ENCODE results near the gene CCDC40. TPM values are rescaled to one million over a fixed set of nuclear protein-coding genes. Genes with fewer than 3 reads are reported as not detected.

The CCDC40 gene
- total and polyA plus RNA-seq, 2 experiments from 2014 or later, result 2.4 to 3.0 TPM

DNA sequence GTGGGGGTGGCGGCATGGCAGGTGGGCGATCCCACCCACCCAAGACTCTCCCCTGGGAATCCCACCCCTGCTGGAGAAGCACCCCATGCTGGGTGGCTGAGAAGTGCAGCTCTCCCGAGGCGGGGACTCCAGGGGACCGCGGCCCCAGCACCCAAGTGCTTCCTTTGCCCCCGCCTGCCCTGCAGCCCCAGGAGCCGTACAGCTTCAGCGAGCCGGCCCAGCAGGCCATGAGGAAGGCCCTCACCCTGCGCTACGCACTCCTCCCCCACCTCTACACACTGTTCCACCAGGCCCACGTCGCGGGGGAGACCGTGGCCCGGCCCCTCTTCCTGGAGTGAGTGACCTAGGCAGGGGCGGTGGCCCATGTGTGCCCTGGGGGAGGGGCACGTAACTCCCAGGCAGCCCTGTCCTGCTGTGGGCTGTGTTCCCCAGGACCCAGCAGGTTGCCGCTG, 76.6 kb downstream of the CCDC40 start:
- Histone ChIP-seq H3F3A (ENCODE audit: insufficient read depth) (no peaks in the 10 kb centered on the region), H3K9ac (no peak overlapping the region), H3K79me2 (ENCODE audit: insufficient read depth) (no peaks in the 10 kb centered on the region), H3K9me2 (ENCODE audit: insufficient read depth) (no peaks in the 10 kb centered on the region), H3K4me1 (ENCODE audit: insufficient read depth) (no peaks in the 10 kb centered on the region), H3K27ac (no peak overlapping the region), H2AFZ (no peak overlapping the region), H3K9me3 (ENCODE audit: low read depth) (no peaks in the 10 kb centered on the region), H3K4me2 (ENCODE audit: unreplicated experiment) (no peak overlapping the region), H3K27me3 (replicated peaks; ENCODE audit: insufficient read depth) (no peaks in the 10 kb centered on the region), H3K36me3 (ENCODE audit: low read depth) (no peaks in the 10 kb centered on the region), H4K20me1 (ENCODE audit: insufficient read depth) (no peaks in the 10 kb centered on the region), H3K4me3 (no peak overlapping the region)
- TF ChIP-seq EZH2 (IDR thresholded peaks at IDR 0.05; ENCODE audit: insufficient read depth, poor library complexity, severe bottlenecking) (no peak), EZH2phosphoT487 (IDR thresholded peaks at IDR 0.05; ENCODE audit: insufficient read depth, low read depth) (no peak)
- WGBS, 2 experiments (ENCODE audit: low coverage in 1 of 2, low lambda C conversion rate in 2 of 2, missing lambda C conversion rate in 2 of 2), result 90 to 95% methylated on average over 16 to 20 of the region's 20 CpGs
- DNase-seq, result no peak
- in situ Hi-C loops (cut with MboI), result no loop called here

DNA sequence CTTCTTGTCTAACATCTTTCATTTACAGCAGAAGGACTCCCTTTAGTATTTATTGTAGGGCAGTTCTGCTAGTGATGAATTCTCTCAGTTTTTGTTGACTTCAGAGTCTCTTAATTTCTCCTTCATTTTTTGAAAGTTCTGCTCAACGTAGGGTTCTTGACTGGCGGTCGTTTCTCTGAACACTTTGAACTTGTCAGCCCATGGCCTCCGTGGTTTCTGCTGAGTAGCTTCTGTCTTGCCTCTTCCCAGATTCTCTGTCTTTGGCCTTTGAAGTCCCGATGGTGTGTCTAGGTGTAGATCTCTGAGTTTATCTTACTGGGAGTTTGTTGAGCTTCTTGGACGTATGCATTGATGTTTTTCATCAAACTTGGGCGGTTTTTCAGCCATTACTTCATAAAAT, 78.3 kb downstream of the CCDC40 start:
- no peaks in the 10 kb centered on the region for H4K20me1 ChIP-seq (ENCODE audit: insufficient read depth)
- no peaks in the 10 kb centered on the region for H3K9me3 ChIP-seq (ENCODE audit: low read depth)
- no peaks in the 10 kb centered on the region for H3K27me3 ChIP-seq (replicated peaks; ENCODE audit: insufficient read depth)
- H3K4me3 ChIP-seq, result no peak overlapping the region
- H3K36me3 ChIP-seq (ENCODE audit: low read depth), result no peaks in the 10 kb centered on the region
- TF ChIP-seq EZH2phosphoT487 (IDR thresholded peaks at IDR 0.05; ENCODE audit: insufficient read depth, low read depth), result no peak
- no peak for TF ChIP-seq EZH2 (IDR thresholded peaks at IDR 0.05; ENCODE audit: insufficient read depth, poor library complexity, severe bottlenecking)
- no peak overlapping the region for H3K9ac ChIP-seq
- no peak for DNase-seq
- H3K27ac ChIP-seq, result no peak overlapping the region
- H3K4me1 ChIP-seq (ENCODE audit: insufficient read depth), result no peaks in the 10 kb centered on the region
- no peaks in the 10 kb centered on the region for H3F3A ChIP-seq (ENCODE audit: insufficient read depth)
- H2AFZ ChIP-seq, result no peak overlapping the region
- no peak overlapping the region for H3K4me2 ChIP-seq (ENCODE audit: unreplicated experiment)
- no peaks in the 10 kb centered on the region for H3K9me2 ChIP-seq (ENCODE audit: insufficient read depth)
- in situ Hi-C loops (cut with MboI), result no loop called here
- H3K79me2 ChIP-seq (ENCODE audit: insufficient read depth), result no peaks in the 10 kb centered on the region
- 81 to 84% methylated on average over 7 of the region's 7 CpGs for WGBS, 2 experiments (ENCODE audit: low coverage in 1 of 2, low lambda C conversion rate in 2 of 2, missing lambda C conversion rate in 2 of 2)

DNA sequence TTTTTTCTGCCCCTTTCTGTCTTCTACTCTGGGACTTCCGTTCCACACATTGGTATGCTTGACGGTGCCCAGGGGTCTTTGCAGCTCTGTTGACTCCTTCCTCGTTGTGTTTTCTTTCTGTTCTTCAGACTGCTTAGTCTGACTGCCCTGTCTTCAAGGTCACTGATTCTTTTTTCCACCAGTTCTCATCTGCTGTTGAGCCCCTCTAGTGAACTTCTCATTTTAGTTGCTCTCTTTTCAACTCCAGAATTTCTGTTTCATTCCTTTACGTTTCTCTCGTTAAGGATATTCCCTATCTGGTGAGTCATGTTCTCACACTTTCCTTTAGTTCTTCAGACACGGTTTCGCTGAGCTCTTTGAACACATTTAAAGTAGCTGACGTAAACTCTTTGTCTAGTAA, 78.7 kb downstream of the CCDC40 start:
- no peaks in the 10 kb centered on the region for H3K27me3 ChIP-seq (replicated peaks; ENCODE audit: insufficient read depth)

DNA sequence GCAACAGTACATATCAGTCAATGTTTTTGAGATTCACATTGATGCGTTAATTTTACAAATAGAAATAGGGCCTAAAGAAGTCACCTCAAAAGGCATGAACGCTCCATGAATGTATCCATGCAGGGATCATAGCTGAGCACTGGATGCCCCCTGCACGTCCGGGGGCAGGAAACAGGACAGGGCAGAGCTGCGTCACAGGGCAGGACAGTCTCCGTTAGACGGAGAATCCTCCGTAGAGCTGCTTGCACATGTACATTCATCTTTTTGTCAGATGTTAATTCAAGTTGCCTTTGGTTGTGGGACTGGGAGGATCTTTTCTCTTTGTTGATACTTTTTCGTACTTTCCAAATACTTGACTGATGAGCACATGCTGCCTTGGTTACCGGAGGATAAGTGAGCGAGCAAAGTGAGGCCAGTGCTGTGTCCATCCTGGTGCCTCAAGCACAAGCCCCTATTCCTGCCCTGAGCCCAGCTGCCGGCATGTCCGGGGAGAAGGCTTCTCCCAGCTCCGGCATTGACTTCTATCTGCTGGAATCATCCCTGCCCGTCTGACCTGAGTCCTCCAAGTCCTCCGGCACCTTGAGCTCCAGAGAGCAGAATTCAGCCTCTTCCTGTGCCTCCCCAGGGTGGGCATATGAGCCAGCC, 80.0 kb downstream of the CCDC40 start:
- WGBS, 2 experiments (ENCODE audit: low coverage in 1 of 2, low lambda C conversion rate in 2 of 2, missing lambda C conversion rate in 2 of 2), result 86 to 87% methylated on average over 16 of the region's 16 CpGs
- H3K4me1 ChIP-seq (ENCODE audit: insufficient read depth), result no peaks in the 10 kb centered on the region
- H3K27me3 ChIP-seq (replicated peaks; ENCODE audit: insufficient read depth), result no peaks in the 10 kb centered on the region
- no peak overlapping the region for H3K27ac ChIP-seq
- no peaks in the 10 kb centered on the region for H3K36me3 ChIP-seq (ENCODE audit: low read depth)
- no peaks in the 10 kb centered on the region for H4K20me1 ChIP-seq (ENCODE audit: insufficient read depth)
- H3K4me2 ChIP-seq (ENCODE audit: unreplicated experiment), result no peak overlapping the region
- H2AFZ ChIP-seq, result no peak overlapping the region
- H3K9me2 ChIP-seq (ENCODE audit: insufficient read depth), result no peaks in the 10 kb centered on the region
- no peaks in the 10 kb centered on the region for H3K9me3 ChIP-seq (ENCODE audit: low read depth)
- H3K9ac ChIP-seq, result no peak overlapping the region
- TF ChIP-seq EZH2phosphoT487 (IDR thresholded peaks at IDR 0.05; ENCODE audit: insufficient read depth, low read depth) (no peak), EZH2 (IDR thresholded peaks at IDR 0.05; ENCODE audit: insufficient read depth, poor library complexity, severe bottlenecking) (no peak)
- no peaks in the 10 kb centered on the region for H3F3A ChIP-seq (ENCODE audit: insufficient read depth)
- in situ Hi-C loops (cut with MboI), result no loop called here
- DNase-seq, result no peak
- no peak overlapping the region for H3K4me3 ChIP-seq
- H3K79me2 ChIP-seq (ENCODE audit: insufficient read depth), result no peaks in the 10 kb centered on the region

More for the DNA sequence above, 78.7 kb downstream of the CCDC40 start:
- H3K79me2 ChIP-seq (ENCODE audit: insufficient read depth), result no peaks in the 10 kb centered on the region
- H2AFZ ChIP-seq, result no peak overlapping the region
- no peaks in the 10 kb centered on the region for H3F3A ChIP-seq (ENCODE audit: insufficient read depth)
- no peaks in the 10 kb centered on the region for H3K9me2 ChIP-seq (ENCODE audit: insufficient read depth)
- H3K27ac ChIP-seq, result no peak overlapping the region
- H3K4me2 ChIP-seq (ENCODE audit: unreplicated experiment), result no peak overlapping the region
- DNase-seq, result no peak
- no peak for TF ChIP-seq EZH2 (IDR thresholded peaks at IDR 0.05; ENCODE audit: insufficient read depth, poor library complexity, severe bottlenecking)
- no peak for TF ChIP-seq EZH2phosphoT487 (IDR thresholded peaks at IDR 0.05; ENCODE audit: insufficient read depth, low read depth)
- H3K36me3 ChIP-seq (ENCODE audit: low read depth), result no peaks in the 10 kb centered on the region
- WGBS, 2 experiments (ENCODE audit: low coverage in 1 of 2, low lambda C conversion rate in 2 of 2, missing lambda C conversion rate in 2 of 2), result 92 to 95% methylated on average over 8 of the region's 8 CpGs
- no peaks in the 10 kb centered on the region for H3K4me1 ChIP-seq (ENCODE audit: insufficient read depth)
- no peaks in the 10 kb centered on the region for H3K9me3 ChIP-seq (ENCODE audit: low read depth)
- in situ Hi-C loops (cut with MboI), result no loop called here
- H3K9ac ChIP-seq, result no peak overlapping the region
- no peak overlapping the region for H3K4me3 ChIP-seq
- H4K20me1 ChIP-seq (ENCODE audit: insufficient read depth), result no peaks in the 10 kb centered on the region

All from GM23248 (cell line).